Mucosa of gallbladder (tissue), 1 donor: ENCODE data around the gene ALCAM. TPM values are rescaled to one million over a fixed set of nuclear protein-coding genes. Genes with fewer than 3 reads are reported as not detected.

Experiments
- DNase-seq: peaks from one replicate; pipeline ENCODE4 v3.0.0-alpha.2; 2020; ENCODE audit warnings: low spot score
- total RNA-seq: library from RNA; stranded (reverse); gene quantifications from one replicate; pipeline ENCODE4 v1.2.1, GENCODE V29; 2021
- donor health status: DM: no; HTN: no; CAD: no.

Gene ALCAM
- total RNA-seq, 1 donor from 2014 or later = 43.9 TPM

- DNase-seq = no peak
Observed at GRCh38 chr3:105490045-105490444, 123.3 kb downstream of the ALCAM start.

- DNase-seq = no peak
Observed at GRCh38 chr3:105493305-105493892, 126.7 kb downstream of the ALCAM start.

GRCh38 chr3:105495021-105495420, 128.3 kb downstream of the ALCAM start:
- no peak for DNase-seq

DNA sequence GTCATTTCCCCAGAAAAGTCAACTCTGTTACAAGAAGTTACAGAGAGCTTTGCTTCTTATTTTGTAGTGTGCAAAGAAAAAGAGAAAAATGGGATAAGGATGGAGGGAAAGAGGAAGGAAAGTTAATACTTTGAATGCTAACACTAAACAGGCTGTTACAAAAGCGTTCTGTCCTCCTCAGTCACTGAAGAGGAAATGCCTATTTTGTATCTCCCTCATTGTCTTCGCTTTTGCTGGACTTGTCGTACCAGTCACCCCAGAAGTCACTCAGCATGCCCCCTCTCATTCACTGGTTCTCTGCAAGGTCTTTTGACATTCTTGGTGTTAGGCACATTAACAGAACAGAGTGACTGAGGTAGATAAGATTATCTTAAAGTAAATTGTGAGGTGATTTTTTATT, 129.6 kb downstream of the ALCAM start:
- DNase-seq = no peak

DNA sequence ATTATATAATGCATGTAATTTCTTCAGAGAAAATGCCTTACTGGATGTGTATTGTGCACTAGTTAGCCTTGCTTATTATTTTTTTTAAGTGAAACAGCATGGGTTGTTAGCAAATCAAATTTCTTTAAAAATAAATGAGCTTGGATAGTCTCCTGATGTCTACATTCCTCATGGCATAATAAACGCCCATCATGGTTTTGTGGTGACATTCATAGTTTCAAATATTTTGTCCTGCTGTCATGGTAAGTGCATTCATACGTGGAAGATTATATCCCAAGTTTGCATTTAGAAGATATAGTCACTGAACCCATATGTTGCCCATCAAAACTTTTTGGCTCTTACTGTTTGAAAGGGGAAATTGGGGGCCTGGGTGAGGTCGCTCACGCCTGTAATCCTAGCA, 130.7 kb downstream of the ALCAM start:
- DNase-seq = no peak

- DNase-seq = no peak
Observed at GRCh38 chr3:105499961-105500360, 133.3 kb downstream of the ALCAM start.

DNA sequence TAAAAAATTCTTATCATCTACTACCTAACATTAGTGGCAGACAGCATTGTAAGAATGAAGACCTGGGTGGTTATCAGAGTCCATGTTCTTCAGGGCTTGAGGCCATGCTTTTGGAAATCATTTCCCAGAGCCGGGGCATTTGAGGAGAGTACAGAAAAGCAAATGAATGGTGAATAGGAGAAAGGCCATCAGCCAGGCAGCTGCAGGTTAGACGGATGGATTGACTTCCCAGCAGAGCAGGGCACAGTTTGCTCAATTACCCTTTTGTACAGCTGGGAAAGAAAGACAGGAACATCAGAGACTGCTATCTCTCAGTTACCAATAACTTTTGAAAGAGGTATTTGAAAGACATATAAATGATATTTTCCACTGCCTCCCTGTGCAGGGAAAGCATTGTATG, 135.6 kb downstream of the ALCAM start:
- no peak for DNase-seq

GRCh38 chr3:105503191-105503593, 136.5 kb downstream of the ALCAM start:
- no peak for DNase-seq

- DNase-seq = no peak
Observed at GRCh38 chr3:105504440-105504951, 137.8 kb downstream of the ALCAM start.

DNA sequence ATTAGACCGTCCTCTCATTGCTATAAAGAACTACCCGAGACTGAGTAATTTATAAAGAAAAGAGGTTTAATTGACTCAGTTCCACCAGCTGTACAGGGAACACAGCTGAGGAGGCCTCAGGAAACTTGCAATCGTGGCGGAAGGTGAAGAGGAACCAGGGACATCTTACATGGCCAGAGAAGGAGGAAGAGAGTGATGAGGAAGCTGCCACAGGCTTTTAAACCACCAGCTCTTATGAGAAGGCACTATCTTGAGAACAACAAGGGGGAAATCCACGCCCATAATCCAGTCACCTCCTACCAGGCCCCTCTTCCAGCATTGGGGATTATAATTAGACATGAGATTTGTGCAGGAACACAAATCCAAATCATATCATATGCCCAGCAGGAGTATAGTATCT, 138.5 kb downstream of the ALCAM start:
- DNase-seq = no peak

DNA sequence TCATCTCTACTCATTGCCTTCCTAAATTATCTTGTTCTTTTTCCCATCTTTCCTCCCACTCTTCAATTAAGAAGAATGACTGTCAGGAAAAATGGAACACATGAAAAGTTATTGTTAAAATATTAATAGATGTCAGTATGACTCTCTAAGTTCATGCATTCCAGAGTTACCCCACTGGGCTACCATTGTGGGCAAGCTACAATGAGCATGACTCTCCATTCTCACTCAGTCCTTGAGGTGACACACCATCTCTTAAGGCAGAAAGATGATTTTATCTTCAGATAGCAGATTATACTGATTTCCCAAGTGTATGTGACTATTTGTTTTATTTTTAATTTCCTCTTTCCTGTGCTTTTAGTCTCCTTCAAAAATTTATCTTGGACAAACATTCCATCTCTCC, 144.3 kb downstream of the ALCAM start:
- DNase-seq = no peak

DNA sequence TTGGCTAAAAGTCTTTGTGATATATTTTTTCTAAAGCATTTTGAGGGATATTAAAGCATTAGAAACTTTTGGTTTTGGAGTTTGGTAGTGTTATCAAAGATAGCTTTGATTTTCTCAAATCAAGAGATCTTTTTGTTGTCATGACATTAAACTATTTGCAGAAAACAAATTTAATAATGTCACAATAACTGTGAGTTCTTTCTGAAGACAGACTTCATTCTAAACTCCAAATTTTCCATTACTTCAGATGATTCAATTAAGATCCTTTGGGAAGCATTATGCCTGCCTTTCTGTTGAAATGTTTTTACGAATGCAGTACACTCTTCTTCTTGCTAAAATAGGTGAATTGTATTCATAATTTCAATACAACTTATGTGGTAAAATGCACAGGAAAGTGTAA, 145.4 kb downstream of the ALCAM start:
- no peak for DNase-seq

DNA sequence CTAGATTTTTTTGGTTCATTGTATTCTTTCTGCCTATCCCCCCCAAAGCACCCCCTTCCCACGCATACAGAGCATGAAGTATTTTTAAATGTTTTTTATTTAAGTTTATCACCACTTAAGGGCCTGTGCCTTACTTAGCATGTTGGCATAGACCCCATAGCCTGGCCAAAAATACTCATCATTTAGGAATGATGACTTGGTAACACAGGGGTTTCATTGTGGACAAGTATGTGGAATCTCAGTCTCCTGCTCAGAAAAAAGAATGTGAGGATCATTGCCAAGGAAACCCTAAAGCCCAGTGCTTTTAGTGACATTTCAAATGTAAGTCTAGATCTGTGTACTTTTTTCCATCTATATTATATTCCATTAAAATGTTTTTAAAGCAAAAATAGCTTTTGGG, 146.3 kb downstream of the ALCAM start:
- DNase-seq = no peak

GRCh38 chr3:105513886-105514285, 147.2 kb downstream of the ALCAM start:
- DNase-seq = no peak

DNA sequence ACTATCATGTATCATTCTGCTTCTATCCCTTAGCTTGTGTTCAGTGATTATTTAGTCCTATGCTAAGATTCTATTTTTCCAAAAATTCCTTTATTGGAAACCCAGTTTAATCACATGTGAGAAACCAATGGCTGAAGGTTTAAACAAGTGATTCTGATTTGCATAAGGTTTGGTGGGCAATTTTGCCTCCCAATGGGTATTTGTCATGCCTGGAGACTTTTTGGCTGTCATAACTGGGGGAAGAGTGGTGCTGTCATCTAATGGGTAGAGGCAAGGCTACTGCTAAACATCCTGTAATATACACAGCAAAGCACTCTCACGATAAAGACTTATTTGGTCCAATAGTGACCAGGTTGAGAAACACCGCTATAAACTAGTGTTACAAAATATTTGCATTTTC, 148.7 kb downstream of the ALCAM start:
- no peak for DNase-seq

DNA sequence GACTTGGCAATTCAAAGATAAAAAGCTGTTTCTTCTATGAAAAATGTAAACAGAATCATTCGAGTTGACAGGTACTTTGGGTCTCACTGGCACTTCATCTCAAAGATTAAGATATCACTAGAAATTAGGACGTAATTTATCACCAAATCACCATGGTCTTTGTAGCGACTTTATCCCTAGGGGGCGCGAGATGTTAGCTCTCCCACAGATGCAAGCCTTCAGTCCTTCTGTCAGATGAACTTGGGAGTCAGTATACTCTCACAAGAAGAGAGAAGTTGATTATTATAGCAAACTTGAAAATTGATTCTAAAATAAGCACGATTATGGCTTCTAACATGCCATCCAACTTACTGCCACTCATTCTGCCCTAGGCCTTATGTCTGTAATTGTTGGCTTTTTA, 150.3 kb downstream of the ALCAM start:
- no peak for DNase-seq

DNA sequence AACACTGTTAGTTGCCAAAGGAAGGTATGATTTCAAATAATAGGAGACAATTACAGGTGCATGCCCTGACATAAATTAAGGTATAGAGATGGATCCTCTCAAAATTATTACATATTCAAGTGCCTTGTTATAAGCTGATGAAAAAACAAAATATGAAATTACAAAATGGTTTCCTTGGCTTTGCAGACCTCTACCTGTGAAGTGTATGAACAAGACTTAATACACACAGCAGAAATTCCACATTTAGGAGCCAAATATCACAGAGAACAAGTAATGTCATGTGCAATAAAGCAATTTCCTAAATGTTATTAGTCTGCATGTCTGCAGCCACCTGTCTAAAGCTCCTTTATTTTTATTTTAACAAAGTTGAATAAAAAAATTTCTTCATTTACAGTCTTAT, 151.5 kb downstream of the ALCAM start:
- DNase-seq = no peak

GRCh38 chr3:105518806-105519418, 152.2 kb downstream of the ALCAM start:
- peak; percentile 16 for DNase-seq

- DNase-seq = no peak
Observed at GRCh38 chr3:105521770-105522169, 155.1 kb downstream of the ALCAM start.

GRCh38 chr3:105523501-105523900, 156.8 kb downstream of the ALCAM start:
- no peak for DNase-seq

DNA sequence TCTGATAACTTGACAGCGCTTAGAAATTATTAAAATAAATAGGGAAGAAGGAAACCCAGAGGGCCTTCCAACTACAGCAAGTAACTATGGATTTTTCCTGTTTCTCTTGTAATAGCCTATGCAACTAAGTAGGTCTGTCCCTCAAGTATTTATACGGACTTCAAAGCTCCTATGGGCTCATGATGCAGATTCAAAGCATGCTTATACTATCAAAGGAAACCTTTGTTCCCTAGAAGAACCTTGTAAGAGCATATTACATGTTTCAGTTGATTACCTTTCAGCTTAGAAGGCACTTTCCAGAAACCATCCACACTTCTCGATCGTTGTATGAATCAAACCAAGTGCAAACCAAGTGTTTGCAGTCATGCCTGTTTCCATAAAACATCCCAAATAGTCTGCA, 158.8 kb downstream of the ALCAM start:
- DNase-seq = no peak

DNA sequence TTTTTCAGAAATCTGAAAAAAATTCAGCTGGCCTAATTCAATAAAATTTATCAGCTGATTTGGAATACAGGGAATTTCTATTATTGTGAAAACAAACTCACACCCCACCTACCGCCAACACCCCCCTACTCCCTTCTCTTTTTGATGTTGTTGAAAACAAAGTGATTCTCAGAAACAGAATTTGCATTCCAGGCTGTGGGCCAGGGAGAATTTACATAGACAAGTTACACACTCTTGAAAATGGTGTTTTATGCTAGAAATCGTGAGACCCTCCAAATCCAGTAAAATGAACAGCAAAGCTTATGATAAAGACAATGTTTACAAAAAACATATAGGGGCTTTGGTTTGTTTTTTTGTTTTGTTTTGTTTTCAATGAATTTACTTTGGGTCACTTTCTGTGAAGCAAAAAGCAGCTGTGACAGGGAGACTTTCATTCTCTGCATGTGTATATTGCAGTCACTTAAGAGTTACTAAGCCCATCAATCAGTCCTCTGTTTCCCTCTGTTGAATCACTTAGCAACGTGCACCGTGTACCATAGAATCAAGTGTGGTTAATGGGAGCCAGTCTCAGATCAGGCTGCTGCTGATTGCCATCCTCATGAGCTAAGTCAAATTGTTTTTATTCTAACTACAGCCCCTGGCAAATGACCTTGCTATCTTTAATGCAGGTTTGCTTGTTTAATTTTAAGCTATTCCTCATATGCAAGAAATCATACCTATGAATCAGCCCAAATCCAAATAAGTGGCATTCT, 159.8 kb downstream of the ALCAM start:
- no peak for DNase-seq

DNA sequence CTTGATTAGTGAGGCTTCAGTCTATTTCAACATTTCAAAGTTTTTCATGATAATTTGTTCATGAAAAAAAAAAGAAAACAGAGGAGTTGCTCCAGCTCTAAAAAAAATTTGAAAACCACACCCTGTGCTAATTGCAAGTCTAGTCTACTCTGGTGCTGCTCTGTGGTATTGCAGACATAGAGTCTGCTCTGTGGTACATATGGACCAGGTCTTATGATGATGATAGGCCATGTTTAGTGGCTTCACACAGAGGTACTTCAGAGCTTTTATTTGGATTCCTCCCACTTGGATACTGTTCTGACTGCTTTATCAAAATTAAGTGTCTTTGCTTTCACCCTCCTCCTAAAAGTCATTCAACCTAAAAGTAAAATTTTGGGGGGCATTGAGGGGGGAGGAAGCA, 160.8 kb downstream of the ALCAM start:
- no peak for DNase-seq
